HG03354 (cell line): ENCODE results near the gene TGM3.
"Not testable (repeated sequence)": the region's sequence is repeated elsewhere in the genome, so short reads cannot be mapped to it uniquely, and the experiment has no call there.

ENCODE experiments used
- ATAC-seq: cut with Tn5 transposase; IDR thresholded peaks from one replicate; pipeline ENCODE4 v1.9.1; 2021; ENCODE audit warnings: mild to moderate bottlenecking; ENCODE audit not compliant: unreplicated experiment, poor library complexity, severe bottlenecking

The TGM3 gene

GRCh38 chr20:2295886-2296515, at the start of gene TGM3:
TSS of gene TGM3 (plus strand) at chr20:2296001. CDS start at chr20:2296064, 63 bp downstream.
- no peak for ATAC-seq

GRCh38 chr20:2246069-2246491, 49.7 kb upstream of the TGM3 start:
- no peak for ATAC-seq

- no peak for ATAC-seq
Observed at GRCh38 chr20:2248837-2249236, 47.0 kb upstream of the TGM3 start.

- ATAC-seq, result no peak
Observed at GRCh38 chr20:2249935-2250334, 45.9 kb upstream of the TGM3 start.

- ATAC-seq, result no peak
Observed at GRCh38 chr20:2252419-2252997, 43.3 kb upstream of the TGM3 start.

GRCh38 chr20:2253256-2253655, 42.5 kb upstream of the TGM3 start:
- ATAC-seq, result no peak

- no peak for ATAC-seq
Observed at GRCh38 chr20:2254333-2254732, 41.5 kb upstream of the TGM3 start.

- no peak for ATAC-seq
Observed at GRCh38 chr20:2255926-2256531, 39.8 kb upstream of the TGM3 start.

GRCh38 chr20:2259731-2260130, 36.1 kb upstream of the TGM3 start:
- no peak for ATAC-seq

- no peak for ATAC-seq
Observed at GRCh38 chr20:2260250-2260649, 35.6 kb upstream of the TGM3 start.

GRCh38 chr20:2261046-2261485, 34.7 kb upstream of the TGM3 start:
- ATAC-seq, result no peak

- no peak for ATAC-seq
Observed at GRCh38 chr20:2261629-2262028, 34.2 kb upstream of the TGM3 start.

GRCh38 chr20:2264118-2264517, 31.7 kb upstream of the TGM3 start:
- no peak for ATAC-seq

- ATAC-seq, result not testable (repeated sequence)
Observed at GRCh38 chr20:2264621-2265374, 31.0 kb upstream of the TGM3 start.

GRCh38 chr20:2273634-2274302, 22.0 kb upstream of the TGM3 start:
- no peak for ATAC-seq

- ATAC-seq, result no peak
Observed at GRCh38 chr20:2276015-2276414, 19.8 kb upstream of the TGM3 start.

GRCh38 chr20:2279253-2279779, 16.5 kb upstream of the TGM3 start:
- no peak for ATAC-seq

- ATAC-seq, result no peak
Observed at GRCh38 chr20:2280082-2280481, 15.7 kb upstream of the TGM3 start.

GRCh38 chr20:2281563-2281962, 14.2 kb upstream of the TGM3 start:
- ATAC-seq, result no peak

GRCh38 chr20:2282181-2282580, 13.6 kb upstream of the TGM3 start:
- ATAC-seq, result no peak
